ENCODE results near the gene PERCC1. TPM values are rescaled to one million over a fixed set of nuclear protein-coding genes. Genes with fewer than 3 reads are reported as not detected.

Gene PERCC1
- total RNA-seq, 2 experiments from 2014 or later = not detected

DNA sequence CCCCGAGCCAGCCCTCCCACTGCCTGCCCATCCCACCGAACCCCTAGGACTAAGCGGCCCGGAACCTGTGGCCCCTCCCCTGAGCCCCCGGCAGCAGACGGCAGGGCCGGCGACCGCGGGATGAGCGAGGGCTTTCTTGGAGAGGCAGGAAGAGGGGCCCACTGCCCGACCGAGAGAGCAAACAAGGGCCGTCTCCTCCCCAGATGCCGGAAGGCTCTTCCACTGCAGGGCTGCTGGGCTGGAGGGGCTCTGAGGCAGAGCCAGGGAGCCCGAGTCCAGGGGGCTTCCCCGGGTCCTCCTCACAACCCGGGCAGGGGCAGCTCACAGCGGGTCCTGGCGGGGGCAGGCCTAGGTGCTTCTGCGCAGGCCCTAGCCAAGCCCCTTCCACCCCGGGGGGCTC, 2.9 kb downstream of the PERCC1 start:
- no peaks in the 10 kb centered on the region for H4K20me1 ChIP-seq (ENCODE audit: insufficient read depth, low read length)
- BruUV-seq (replicated peaks) = no TSS peak
- H3K36me3 ChIP-seq (ENCODE audit: insufficient read depth, low read length) = no peaks in the 10 kb centered on the region
- ChIA-PET POLR2A (no interaction called here), CTCF (ENCODE audit: unreplicated experiment) (no interaction called here)
- no peak for TF ChIP-seq EZH2phosphoT487 (IDR thresholded peaks at IDR 0.05; ENCODE audit: borderline replicate concordance, low read depth, low read length)
- TF ChIP-seq, protein P1, sequence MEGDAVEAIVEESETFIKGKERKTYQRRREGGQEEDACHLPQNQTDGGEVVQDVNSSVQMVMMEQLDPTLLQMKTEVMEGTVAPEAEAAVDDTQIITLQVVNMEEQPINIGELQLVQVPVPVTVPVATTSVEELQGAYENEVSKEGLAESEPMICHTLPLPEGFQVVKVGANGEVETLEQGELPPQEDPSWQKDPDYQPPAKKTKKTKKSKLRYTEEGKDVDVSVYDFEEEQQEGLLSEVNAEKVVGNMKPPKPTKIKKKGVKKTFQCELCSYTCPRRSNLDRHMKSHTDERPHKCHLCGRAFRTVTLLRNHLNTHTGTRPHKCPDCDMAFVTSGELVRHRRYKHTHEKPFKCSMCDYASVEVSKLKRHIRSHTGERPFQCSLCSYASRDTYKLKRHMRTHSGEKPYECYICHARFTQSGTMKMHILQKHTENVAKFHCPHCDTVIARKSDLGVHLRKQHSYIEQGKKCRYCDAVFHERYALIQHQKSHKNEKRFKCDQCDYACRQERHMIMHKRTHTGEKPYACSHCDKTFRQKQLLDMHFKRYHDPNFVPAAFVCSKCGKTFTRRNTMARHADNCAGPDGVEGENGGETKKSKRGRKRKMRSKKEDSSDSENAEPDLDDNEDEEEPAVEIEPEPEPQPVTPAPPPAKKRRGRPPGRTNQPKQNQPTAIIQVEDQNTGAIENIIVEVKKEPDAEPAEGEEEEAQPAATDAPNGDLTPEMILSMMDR (conservative IDR thresholded peaks at IDR 0.05; ENCODE audit: low read length) = no peak
- H3K9me3 ChIP-seq (ENCODE audit: low read length) = no peaks in the 10 kb centered on the region
- H3K4me2 ChIP-seq (ENCODE audit: low read length) = no peak overlapping the region
- no peak overlapping the region for H2AFZ ChIP-seq (ENCODE audit: low read length)
- H3K27ac ChIP-seq (ENCODE audit: low read depth, low read length, poor library complexity, severe bottlenecking) = no peak overlapping the region
- intact Hi-C loops (cut with micrococcal nuclease; ENCODE audit: unreplicated experiment) = no loop called here
- H3K4me3 ChIP-seq (ENCODE audit: low read depth, low read length, poor library complexity, severe bottlenecking) = no peak overlapping the region
- H3K9me2 ChIP-seq (ENCODE audit: insufficient read depth, low read length) = no peaks in the 10 kb centered on the region
- H3K79me2 ChIP-seq (ENCODE audit: insufficient read depth, low read depth, low read length) = no peaks in the 10 kb centered on the region
- no peak for DNase-seq (ENCODE audit: low spot score)
- H3K4me1 ChIP-seq (ENCODE audit: insufficient read depth, low read length, poor library complexity, severe bottlenecking) = peaks cover 1% of the 10 kb centered on the region

DNA sequence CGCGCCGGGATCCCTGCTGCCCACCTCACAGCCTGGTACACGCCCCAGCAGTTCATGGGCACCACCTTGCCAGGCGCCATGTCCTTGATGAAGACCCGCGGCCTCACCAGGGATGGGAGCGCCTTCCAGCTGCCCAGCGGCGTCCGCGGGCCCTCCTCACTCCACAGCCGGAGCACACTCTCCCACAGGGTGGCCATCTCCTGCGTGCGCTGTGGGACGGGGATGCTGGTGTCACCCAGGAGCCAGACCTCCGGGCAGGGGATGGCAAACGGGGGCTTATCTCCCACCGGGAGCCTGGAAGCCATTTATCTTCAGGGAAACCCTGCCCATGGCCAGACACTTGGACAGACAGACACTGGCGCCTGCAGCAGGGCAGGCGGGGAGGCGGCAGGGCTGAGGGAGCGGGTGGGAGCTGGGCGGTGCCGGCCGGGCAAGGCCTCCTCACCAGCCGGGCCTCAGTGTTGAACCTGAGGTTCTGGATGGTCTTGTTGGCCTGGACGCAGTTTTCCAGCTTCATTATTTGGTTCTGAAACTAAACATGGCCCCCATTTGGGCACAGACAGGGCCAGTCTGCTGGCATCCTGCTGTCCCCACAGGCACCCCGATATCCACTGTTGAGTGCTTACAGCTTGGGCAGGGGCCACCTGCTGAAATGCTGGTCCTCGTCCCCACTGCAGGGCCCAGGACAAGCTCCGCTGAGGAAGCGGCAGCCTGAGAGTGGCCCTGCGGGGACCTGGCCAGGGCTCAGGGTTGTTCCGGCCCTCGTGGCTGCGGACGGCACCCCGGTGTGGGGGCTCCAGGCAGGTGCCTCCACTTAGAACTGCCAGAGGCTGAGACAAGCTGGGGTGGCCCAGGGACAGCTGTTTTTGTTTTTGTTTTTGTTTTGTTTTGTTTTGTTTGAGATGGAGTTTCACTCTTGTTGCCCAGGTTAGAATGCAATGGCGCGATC, 4.0 kb downstream of the PERCC1 start:
- Histone ChIP-seq H3K27ac (ENCODE audit: low read depth, low read length, poor library complexity, severe bottlenecking) (no peak overlapping the region), H3K4me3 (ENCODE audit: low read depth, low read length, poor library complexity, severe bottlenecking) (no peak overlapping the region), H3K4me1 (ENCODE audit: insufficient read depth, low read length, poor library complexity, severe bottlenecking) (no peaks in the 10 kb centered on the region), H3K9me3 (ENCODE audit: low read length) (no peaks in the 10 kb centered on the region), H3K36me3 (ENCODE audit: insufficient read depth, low read length) (no peaks in the 10 kb centered on the region), H4K20me1 (ENCODE audit: insufficient read depth, low read length) (no peaks in the 10 kb centered on the region), H3K79me2 (ENCODE audit: insufficient read depth, low read depth, low read length) (no peaks in the 10 kb centered on the region), H3K4me2 (ENCODE audit: low read length) (no peak overlapping the region), H3K9me2 (ENCODE audit: insufficient read depth, low read length) (no peaks in the 10 kb centered on the region), H2AFZ (ENCODE audit: low read length) (no peak overlapping the region)
- no TSS peak for BruUV-seq (replicated peaks)
- intact Hi-C loops (cut with micrococcal nuclease; ENCODE audit: unreplicated experiment) = no loop called here
- POLR2A ChIA-PET = no interaction called here
- DNase-seq (ENCODE audit: low spot score) = no peak
- CTCF ChIA-PET (ENCODE audit: unreplicated experiment) = no interaction called here
- no peak for TF ChIP-seq EZH2phosphoT487 (IDR thresholded peaks at IDR 0.05; ENCODE audit: borderline replicate concordance, low read depth, low read length)
- TF ChIP-seq, protein P1 (conservative IDR thresholded peaks at IDR 0.05; ENCODE audit: low read length) = no peak

Data from OCI-LY7 (cell line).